Fibroblast of villous mesenchyme (primary cell): Measurements from ENCODE around the gene UBE2E1. TPM values are rescaled to one million over a fixed set of nuclear protein-coding genes. Genes with fewer than 3 reads are reported as not detected.

Experiments used
- DNase-seq: peaks from one replicate; pipeline ENCODE4 v3.0.0-alpha.2; 2010; ENCODE audit warnings: low read depth
- H3K4me3 ChIP-seq: 2 replicates; pipeline ENCODE4 v1.5.1; 2011; ENCODE audit warnings: low read depth, mild to moderate bottlenecking, low read length
- CTCF ChIP-seq: IDR thresholded peaks from 2 replicates; pipeline ENCODE4 v1.5.1; 2012; ENCODE audit warnings: low read depth, mild to moderate bottlenecking, low read length; ENCODE audit not compliant: insufficient read depth
- total RNA-seq: library from RNA; depleted of rRNA; stranded (reverse); fragments of >200 nt; gene quantifications from 2 replicates; pipeline ENCODE4 v1.2.3, GENCODE V29; 2012

Gene UBE2E1
- total RNA-seq, 1 donor: 69.5 TPM

- H3K4me3 ChIP-seq: no peak overlapping the region
- no peak for TF ChIP-seq CTCF
- DNase-seq: no peak
Measured at GRCh38 chr3:23817508-23818223, 11.9 kb downstream of the UBE2E1 start.

GRCh38 chr3:23819599-23820360 lies 14.0 kb downstream of the UBE2E1 start:
- DNase-seq: no peak
- H3K4me3 ChIP-seq: no peak overlapping the region
- no peak for TF ChIP-seq CTCF

GRCh38 chr3:23820888-23821287 lies 15.1 kb downstream of the UBE2E1 start:
- DNase-seq: no peak
- H3K4me3 ChIP-seq: no peak overlapping the region
- no peak for TF ChIP-seq CTCF

GRCh38 chr3:23821858-23822257 lies 16.1 kb downstream of the UBE2E1 start:
- TF ChIP-seq CTCF: no peak
- no peak overlapping the region for H3K4me3 ChIP-seq
- no peak for DNase-seq

DNA sequence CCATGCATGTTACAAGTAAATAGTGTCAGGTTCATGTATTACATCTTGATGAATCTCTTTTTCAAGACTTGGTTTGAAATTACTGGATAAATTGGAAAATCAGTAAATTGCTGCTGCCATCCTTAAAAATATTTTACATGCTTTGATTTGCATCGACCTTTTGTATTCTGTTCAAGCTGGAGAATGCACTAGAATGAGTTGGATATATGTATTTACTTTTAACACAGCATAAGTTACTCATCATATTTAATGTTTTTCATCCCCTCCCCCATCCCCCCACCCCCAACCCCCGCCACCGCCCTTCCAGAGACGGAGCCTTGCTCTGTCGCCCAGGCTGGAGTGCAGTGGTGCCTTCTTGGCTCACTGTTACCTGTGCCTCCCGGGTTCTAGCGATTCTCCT lies 16.8 kb downstream of the UBE2E1 start:
- TF ChIP-seq CTCF: no peak
- no peak for DNase-seq
- no peak overlapping the region for H3K4me3 ChIP-seq

- no peak for DNase-seq
- TF ChIP-seq CTCF: no peak
- H3K4me3 ChIP-seq: no peak overlapping the region
Measured at GRCh38 chr3:23823620-23824019, 17.9 kb downstream of the UBE2E1 start.
